Measurements from ENCODE around the gene CLIC6. TPM values are rescaled to one million over a fixed set of nuclear protein-coding genes. Genes with fewer than 3 reads are reported as not detected.

CLIC6 gene
- total and polyA plus RNA-seq, 9 of the 15 experiments (the other 6 are each of a cell fraction or from before 2014, with no cell fraction given): not detected

DNA sequence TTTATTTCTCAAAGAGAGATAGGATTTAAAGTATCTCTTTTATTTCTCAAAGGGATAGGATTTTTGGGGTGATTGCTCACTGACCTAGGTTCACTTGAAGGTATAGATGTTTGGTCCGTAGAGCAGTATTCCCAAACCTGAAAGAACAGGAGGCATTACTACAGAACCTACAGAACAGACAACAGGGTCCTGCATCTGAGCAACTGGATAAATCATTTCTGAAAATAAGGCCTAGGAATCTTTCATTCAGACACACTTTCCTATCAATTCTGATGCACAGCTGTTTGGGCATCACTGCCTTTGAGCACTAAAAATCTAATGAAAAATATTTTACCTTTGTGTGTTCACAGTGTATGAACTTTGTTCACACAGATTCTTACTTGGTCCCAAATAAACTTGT lies 17.2 kb upstream of the CLIC6 start (continued):
- TF ChIP-seq, protein P1, sequence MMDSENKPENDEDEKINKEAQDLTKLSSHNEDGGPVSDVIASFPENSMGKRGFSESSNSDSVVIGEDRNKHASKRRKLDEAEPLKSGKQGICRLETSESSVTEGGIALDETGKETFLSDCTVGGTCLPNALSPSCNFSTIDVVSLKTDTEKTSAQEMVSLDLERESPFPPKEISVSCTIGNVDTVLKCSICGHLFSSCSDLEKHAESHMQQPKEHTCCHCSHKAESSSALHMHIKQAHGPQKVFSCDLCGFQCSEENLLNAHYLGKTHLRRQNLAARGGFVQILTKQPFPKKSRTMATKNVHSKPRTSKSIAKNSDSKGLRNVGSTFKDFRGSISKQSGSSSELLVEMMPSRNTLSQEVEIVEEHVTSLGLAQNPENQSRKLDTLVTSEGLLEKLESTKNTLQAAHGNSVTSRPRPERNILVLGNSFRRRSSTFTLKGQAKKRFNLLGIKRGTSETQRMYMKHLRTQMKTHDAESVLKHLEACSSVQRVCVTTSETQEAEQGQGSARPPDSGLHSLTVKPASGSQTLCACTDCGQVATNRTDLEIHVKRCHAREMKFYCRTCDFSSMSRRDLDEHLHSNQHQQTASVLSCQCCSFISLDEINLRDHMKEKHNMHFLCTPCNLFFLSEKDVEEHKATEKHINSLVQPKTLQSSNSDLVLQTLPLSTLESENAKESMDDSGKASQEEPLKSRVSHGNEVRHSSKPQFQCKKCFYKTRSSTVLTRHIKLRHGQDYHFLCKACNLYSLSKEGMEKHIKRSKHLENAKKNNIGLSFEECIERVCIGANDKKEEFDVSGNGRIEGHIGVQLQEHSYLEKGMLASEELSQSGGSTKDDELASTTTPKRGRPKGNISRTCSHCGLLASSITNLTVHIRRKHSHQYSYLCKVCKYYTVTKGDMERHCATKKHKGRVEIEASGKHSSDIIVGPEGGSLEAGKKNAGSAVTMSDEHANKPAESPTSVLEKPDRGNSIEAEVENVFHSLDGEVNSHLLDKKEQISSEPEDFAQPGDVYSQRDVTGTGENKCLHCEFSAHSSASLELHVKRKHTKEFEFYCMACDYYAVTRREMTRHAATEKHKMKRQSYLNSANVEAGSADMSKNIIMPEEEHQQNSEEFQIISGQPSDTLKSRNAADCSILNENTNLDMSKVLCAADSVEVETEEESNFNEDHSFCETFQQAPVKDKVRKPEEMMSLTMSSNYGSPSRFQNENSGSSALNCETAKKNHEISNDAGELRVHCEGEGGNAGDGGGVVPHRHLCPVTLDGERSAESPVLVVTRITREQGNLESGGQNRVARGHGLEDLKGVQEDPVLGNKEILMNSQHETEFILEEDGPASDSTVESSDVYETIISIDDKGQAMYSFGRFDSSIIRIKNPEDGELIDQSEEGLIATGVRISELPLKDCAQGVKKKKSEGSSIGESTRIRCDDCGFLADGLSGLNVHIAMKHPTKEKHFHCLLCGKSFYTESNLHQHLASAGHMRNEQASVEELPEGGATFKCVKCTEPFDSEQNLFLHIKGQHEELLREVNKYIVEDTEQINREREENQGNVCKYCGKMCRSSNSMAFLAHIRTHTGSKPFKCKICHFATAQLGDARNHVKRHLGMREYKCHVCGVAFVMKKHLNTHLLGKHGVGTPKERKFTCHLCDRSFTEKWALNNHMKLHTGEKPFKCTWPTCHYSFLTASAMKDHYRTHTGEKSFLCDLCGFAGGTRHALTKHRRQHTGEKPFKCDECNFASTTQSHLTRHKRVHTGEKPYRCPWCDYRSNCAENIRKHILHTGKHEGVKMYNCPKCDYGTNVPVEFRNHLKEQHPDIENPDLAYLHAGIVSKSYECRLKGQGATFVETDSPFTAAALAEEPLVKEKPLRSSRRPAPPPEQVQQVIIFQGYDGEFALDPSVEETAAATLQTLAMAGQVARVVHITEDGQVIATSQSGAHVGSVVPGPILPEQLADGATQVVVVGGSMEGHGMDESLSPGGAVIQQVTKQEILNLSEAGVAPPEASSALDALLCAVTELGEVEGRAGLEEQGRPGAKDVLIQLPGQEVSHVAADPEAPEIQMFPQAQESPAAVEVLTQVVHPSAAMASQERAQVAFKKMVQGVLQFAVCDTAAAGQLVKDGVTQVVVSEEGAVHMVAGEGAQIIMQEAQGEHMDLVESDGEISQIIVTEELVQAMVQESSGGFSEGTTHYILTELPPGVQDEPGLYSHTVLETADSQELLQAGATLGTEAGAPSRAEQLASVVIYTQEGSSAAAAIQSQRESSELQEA (IDR thresholded peaks at IDR 0.05; ENCODE audit: low read depth): no peak
- TF ChIP-seq POLR2G (IDR thresholded peaks at IDR 0.05; ENCODE audit: low read depth, low read length): no peak

DNA sequence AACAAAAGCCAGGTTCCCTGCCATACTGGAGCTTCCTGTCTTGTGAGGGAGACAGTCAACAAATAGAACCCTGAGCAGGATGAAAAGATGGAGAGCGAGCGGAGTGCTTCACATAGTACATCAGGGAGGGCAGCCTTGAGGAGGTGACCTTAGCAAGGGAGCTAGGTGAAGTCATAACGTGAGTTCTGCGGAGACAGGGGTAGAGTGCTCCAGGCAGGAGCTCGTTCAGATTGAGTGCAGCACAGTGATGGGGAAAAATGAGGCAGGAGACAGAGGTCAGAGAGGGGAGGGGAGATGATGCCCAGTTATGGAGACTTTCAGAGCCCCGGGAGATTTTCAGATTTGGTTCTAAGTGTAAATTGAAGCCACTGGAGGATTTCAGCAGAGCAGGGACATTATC lies 15.3 kb upstream of the CLIC6 start:
- Histone ChIP-seq H3K4me2 (ENCODE audit: insufficient read depth, low read length) (no peak overlapping the region), H3K9ac (ENCODE audit: insufficient read depth in 1 of 2, low read depth in 2 of 2, low read length in 2 of 2) (no peak overlapping the region), H3K4me1 (replicated peaks in 1 of 2; ENCODE audit: control insufficient read depth in 2 of 2, insufficient read depth in 2 of 2, low read length in 2 of 2) (no peaks in the 10 kb centered on the region), H3K27ac (ENCODE audit: extremely low read depth, low read depth, low read length) (no peak overlapping the region), H3K9me3 (replicated peaks; ENCODE audit: control insufficient read depth, insufficient read depth, low read depth, low read length) (no peaks in the 10 kb centered on the region), H3K79me2 (ENCODE audit: control insufficient read depth, insufficient read depth, low read length) (no peaks in the 10 kb centered on the region), H3K27me3 (ENCODE audit: control insufficient read depth in 2 of 2, insufficient read depth in 2 of 2, low read length in 2 of 2) (peaks cover 13 to 25% of the 10 kb centered on the region in 2 experiments), H2AFZ (ENCODE audit: low read depth, low read length) (no peak overlapping the region), H3K4me3 (no peak overlapping the region), H3K9me1 (ENCODE audit: control insufficient read depth, insufficient read depth, low read length) (no peaks in the 10 kb centered on the region), H3K36me3 (ENCODE audit: control insufficient read depth, insufficient read depth, low read length) (no peaks in the 10 kb centered on the region), H4K20me1 (replicated peaks; ENCODE audit: control insufficient read depth, insufficient read depth, low read length) (no peaks in the 10 kb centered on the region)
- ATAC-seq: no peak
- CTCF ChIA-PET (ENCODE audit: low intra/inter-chr PET ratio): no interaction called here
- POLR2A ChIA-PET: interaction anchor here (0.7 kb wide), 1 partner anchor 51 kb away, joined by 3 read pairs; no protein-coding TSS in a partner anchor
- intact Hi-C loops (cut with micrococcal nuclease): no loop called here
- 0% methylated on average over 6 of the region's 6 CpGs for WGBS (ENCODE audit: insufficient coverage, low coverage, missing lambda C conversion rate)
- in situ Hi-C loops (cut with MboI): no loop called here
- no peak for DNase-seq (ENCODE audit: extremely low read depth in 1 of 4, low spot score in 3 of 4)
- FAIRE-seq: no peak
- BruUV-seq (replicated peaks): no TSS peak
- TF ChIP-seq ZFP36 (IDR thresholded peaks at IDR 0.05; ENCODE audit: low read depth, low read length, partially characterized antibody): peak; percentile 44
- TF ChIP-seq SREBF2 (CRISPR knock-in tag; IDR thresholded peaks at IDR 0.05): no peak
- TF ChIP-seq, protein P2, sequence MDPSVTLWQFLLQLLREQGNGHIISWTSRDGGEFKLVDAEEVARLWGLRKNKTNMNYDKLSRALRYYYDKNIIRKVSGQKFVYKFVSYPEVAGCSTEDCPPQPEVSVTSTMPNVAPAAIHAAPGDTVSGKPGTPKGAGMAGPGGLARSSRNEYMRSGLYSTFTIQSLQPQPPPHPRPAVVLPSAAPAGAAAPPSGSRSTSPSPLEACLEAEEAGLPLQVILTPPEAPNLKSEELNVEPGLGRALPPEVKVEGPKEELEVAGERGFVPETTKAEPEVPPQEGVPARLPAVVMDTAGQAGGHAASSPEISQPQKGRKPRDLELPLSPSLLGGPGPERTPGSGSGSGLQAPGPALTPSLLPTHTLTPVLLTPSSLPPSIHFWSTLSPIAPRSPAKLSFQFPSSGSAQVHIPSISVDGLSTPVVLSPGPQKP (CRISPR knock-in tag; IDR thresholded peaks at IDR 0.05): no peak
